ENCODE measurements around the gene CNPY1.

GRCh38 chr7:155509359-155509724 lies 37.0 kb downstream of the CNPY1 start:
- TF ChIP-seq POLR2AphosphoS5 (IDR thresholded peaks at IDR 0.05) (no peak), CTCF (IDR thresholded peaks at IDR 0.05) (no peak)
